ENCODE measurements around the gene DHH.

Gene DHH

GRCh38 chr12:49088932-49089330, 5.7 kb downstream of the DHH start:
- no peak overlapping the region for H3K27ac ChIP-seq
- no peak overlapping the region for H3K4me3 ChIP-seq
- no peak for DNase-seq (ENCODE audit: low spot score)
- no peak for TF ChIP-seq CTCF (IDR thresholded peaks at IDR 0.05)

- H3K27ac ChIP-seq = no peak overlapping the region
- H3K4me3 ChIP-seq = peak overlapping the region; percentile 54
- peak; percentile 92 for TF ChIP-seq CTCF (IDR thresholded peaks at IDR 0.05)
- peak; percentile 86 for DNase-seq (ENCODE audit: low spot score)
Observed at GRCh38 chr12:49088150-49088931, 6.3 kb downstream of the DHH start.

GRCh38 chr12:49086116-49086515, 8.5 kb downstream of the DHH start:
- Histone ChIP-seq H3K27ac (no peak overlapping the region), H3K4me3 (no peak overlapping the region)
- no peak for DNase-seq (ENCODE audit: low spot score)
- TF ChIP-seq CTCF (IDR thresholded peaks at IDR 0.05) = no peak

- no peak for DNase-seq (ENCODE audit: low spot score)
- H3K27ac ChIP-seq = no peak overlapping the region
- no peak overlapping the region for H3K4me3 ChIP-seq
- no peak for TF ChIP-seq CTCF (IDR thresholded peaks at IDR 0.05)
Observed at GRCh38 chr12:49084438-49084837, 10.2 kb downstream of the DHH start.

GRCh38 chr12:49079793-49080192, 14.8 kb downstream of the DHH start:
- Histone ChIP-seq H3K27ac (no peak overlapping the region), H3K4me3 (no peak overlapping the region)
- no peak for DNase-seq (ENCODE audit: low spot score)
- TF ChIP-seq CTCF (IDR thresholded peaks at IDR 0.05) = no peak

- Histone ChIP-seq H3K27ac (no peak overlapping the region), H3K4me3 (no peak overlapping the region)
- no peak for TF ChIP-seq CTCF (IDR thresholded peaks at IDR 0.05)
- no peak for DNase-seq (ENCODE audit: low spot score)
Observed at GRCh38 chr12:49070971-49071370, 23.6 kb downstream of the DHH start.

Data from coronary artery (tissue), 2 donors.